Left cardiac atrium (tissue), 4 donors: ENCODE results near the gene PAX7. TPM values are rescaled to one million over a fixed set of nuclear protein-coding genes. Genes with fewer than 3 reads are reported as not detected.
"Not testable (repeated sequence)": the region's sequence is repeated elsewhere in the genome, so short reads cannot be mapped to it uniquely, and the experiment has no call there.

Experiments used
- ATAC-seq, 2 donors: fragments of 200-7000 bp; cut with Tn5 transposase; one replicate each; pipeline ENCODE4 v1.9.1; 2020; ENCODE audit warnings: mild to moderate bottlenecking in 2 of 2, moderate library complexity in 2 of 2
- DNase-seq: peaks from one replicate; pipeline ENCODE4 v3.0.0-alpha.2; 2020
- intact Hi-C, 2 donors: fragments of 100-400 bp; cut with DNase I; formaldehyde crosslinking; loops; one replicate each; pipeline versions ENCODE4 v1.14.1 to v1.15.1; 2022 to 2023
- total RNA-seq, 2 donors: library from RNA; stranded (reverse); fragmentation: NEBNext Ultra II Directional; extraction: Animal tissue kit (Norgen Biotek cat#: 25700); gene quantifications; one replicate each; pipeline ENCODE4 v1.2.1, GENCODE V29; 2021
- donor health status: DM: no; HTN: yes; CAD: no.
- donor health status: DM: no; HTN: yes; CAD: no; lungs with severe emphysema.
- donor health status: DM: yes; HTN: yes; CAD: no.
- donor health status: Dilated cardiomyopathy.

Gene PAX7
- total RNA-seq, 2 donors from 2014 or later: not detected

DNA sequence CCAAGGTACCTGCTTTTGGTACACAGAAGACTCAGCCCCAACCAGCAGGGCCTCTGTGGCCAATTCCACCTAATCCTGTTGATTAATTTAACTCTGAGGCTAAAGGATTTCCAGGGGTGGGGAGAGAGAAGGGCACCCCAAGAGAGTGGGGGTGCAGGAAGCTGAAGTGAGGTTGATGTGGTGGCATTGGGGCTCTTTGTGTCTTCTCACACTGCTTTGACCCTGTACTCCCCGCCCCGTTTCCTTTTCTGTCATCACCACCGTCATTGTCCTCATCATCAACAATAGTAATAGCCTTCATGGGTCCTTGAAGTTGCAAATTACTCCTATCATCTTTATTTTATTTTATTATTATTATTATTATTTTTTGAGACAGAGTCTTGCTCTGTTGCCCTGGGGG lies 55.9 kb downstream of the PAX7 start:
- ATAC-seq (no peak), DNase-seq (no peak)
- intact Hi-C loops: no loop called here

DNA sequence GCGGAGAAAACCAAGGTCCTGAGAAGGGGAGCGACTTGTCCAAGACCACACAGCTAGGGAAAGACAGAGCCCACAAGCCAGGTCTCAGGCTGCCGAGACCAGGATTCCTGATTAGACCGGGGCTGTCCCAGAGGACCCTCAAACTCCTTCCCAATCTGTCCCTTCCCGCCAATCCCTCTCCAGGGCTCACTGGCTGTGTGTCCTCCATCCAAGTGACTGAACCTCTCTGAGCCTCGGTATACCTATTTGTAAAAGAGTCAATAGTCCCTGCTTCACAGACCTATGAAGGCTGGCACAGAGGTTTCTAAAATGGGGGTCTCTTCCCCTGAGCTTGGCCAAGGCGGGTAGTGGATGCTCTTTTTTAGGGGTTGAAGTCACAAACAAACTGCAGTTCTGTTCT lies 56.6 kb downstream of the PAX7 start:
- intact Hi-C loops: no loop called here
- ATAC-seq: no peak

DNA sequence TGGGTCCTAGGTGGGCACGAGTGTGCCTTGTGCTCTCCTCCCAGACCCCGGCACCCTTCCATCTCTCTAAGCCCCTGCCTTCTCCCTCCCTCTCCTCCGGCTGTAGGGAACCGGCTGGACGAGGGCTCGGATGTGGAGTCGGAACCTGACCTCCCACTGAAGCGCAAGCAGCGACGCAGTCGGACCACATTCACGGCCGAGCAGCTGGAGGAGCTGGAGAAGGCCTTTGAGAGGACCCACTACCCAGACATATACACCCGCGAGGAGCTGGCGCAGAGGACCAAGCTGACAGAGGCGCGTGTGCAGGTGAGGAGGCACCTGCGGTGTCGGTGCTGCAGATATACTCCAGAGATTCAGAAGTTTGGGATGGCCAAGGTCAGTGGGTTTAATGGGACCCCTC lies 61.0 kb downstream of the PAX7 start:
- ATAC-seq (no peak), DNase-seq (no peak)
- intact Hi-C loops: no loop called here

More for the DNA sequence above, 56.6 kb downstream of the PAX7 start:
- no peak for DNase-seq

GRCh38 chr1:18693256-18694098 lies 62.8 kb downstream of the PAX7 start:
- intact Hi-C loops: no loop called here
- ATAC-seq: no peak
- no peak for DNase-seq

DNA sequence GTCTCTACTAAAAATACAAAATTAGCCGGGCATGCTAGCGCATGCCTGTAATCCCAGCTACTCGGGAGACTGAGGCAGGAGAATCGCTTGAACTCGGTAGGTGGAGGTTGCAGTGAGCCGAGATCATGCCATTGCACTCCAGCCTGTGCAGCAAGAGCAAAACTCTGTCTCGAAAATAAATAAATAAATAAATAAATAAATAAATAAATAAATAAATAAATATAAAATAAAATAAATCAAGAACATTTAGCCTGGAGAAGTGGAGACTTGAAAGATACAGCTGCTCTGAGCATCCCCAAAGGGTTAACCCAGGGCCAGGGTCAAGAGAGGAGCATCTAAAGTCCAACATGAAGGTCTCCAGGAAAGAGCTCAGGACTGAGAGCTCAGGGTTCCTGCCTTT lies 63.6 kb downstream of the PAX7 start:
- intact Hi-C loops, DNase-seq, ATAC-seq: not testable (repeated sequence)

GRCh38 chr1:18697541-18697940 lies 66.9 kb downstream of the PAX7 start:
- intact Hi-C loops: no loop called here
- DNase-seq (no peak), ATAC-seq (no peak)

GRCh38 chr1:18700530-18700929 lies 69.9 kb downstream of the PAX7 start:
- intact Hi-C loops: no loop called here
- ATAC-seq (no peak), DNase-seq (no peak)

GRCh38 chr1:18701183-18701582 lies 70.5 kb downstream of the PAX7 start:
- ATAC-seq (no peak), DNase-seq (no peak)
- intact Hi-C loops: no loop called here

DNA sequence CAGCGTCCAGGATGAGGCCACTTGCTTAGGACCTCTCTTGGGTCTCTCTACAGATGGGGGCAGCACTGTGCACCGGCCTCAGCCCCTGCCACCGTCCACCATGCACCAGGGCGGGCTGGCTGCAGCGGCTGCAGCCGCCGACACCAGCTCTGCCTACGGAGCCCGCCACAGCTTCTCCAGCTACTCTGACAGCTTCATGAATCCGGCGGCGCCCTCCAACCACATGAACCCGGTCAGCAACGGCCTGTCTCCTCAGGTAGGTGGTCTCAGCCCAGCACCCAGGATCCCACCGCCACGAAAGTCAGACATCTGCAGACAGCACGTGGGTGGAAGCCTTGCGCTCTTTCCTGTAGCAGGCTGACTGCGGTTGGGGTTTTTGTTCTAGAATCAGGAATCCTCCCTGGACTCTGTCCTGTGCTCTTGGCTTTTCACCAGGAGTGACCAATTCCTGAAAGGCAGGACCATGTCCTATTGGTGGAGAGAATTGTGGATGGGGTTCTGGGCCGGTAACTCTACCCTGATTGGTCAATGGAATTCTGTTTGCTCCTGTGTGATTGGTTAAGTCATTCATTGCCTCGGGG lies 72.5 kb downstream of the PAX7 start:
- intact Hi-C loops: no loop called here

GRCh38 chr1:18705811-18706210 lies 75.2 kb downstream of the PAX7 start:
- ATAC-seq (no peak), DNase-seq (no peak)
- intact Hi-C loops: no loop called here

More for the DNA sequence above, 72.5 kb downstream of the PAX7 start:
- peak in 1 of 2 donors; percentile 36 for ATAC-seq
- no peak for DNase-seq

DNA sequence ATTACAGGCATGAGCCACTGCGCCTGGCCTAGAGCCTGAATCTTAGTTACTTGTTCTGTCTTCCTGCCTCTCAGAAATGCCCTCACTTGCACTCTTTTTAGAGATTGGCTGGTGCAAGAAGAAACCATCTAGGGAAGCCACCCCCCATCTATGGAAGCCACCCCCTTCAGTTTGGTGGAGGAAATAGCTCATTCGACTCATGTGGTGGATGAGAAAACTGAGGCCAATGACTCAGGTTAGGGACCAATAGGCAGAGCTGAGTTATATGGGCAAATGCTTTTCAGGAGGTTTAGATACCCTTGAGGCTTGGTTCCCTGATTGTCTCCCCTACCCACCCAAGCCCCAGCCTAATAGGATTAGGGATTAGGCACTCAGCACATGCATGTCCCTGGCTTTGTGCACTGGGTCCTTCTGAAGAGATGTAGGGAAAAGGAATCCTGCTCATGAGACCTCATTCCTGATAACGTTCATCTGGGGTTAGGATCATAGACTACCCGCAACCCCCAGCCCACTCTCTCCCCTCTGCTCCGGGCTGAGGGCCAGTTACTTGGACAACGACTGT lies 77.1 kb downstream of the PAX7 start:
- no peak for DNase-seq
- intact Hi-C loops: no loop called here
- ATAC-seq: no peak

DNA sequence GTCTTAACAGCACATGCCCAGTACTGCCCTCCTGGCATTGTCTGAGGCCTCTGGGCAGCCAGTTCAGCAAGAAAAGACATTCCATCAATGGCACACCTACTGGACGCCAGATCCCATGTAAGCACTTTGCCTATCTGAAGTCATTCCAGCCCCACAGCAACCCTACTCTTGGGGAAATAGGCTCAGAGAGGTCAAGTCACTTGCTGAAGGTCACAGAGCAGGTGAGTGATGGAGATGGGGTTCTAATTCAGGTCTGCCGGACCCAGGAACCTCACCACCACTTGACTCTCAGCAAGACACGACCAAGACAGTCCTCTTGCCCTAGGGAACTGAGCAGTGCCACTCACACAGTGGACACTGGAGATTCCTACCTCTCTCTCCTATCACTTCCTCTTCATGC lies 79.4 kb downstream of the PAX7 start:
- ATAC-seq: no peak
- DNase-seq: no peak
- intact Hi-C loops: no loop called here

- intact Hi-C loops: no loop called here
- ATAC-seq (no peak), DNase-seq (no peak)
Measured at GRCh38 chr1:18711003-18711402, 80.4 kb downstream of the PAX7 start.

DNA sequence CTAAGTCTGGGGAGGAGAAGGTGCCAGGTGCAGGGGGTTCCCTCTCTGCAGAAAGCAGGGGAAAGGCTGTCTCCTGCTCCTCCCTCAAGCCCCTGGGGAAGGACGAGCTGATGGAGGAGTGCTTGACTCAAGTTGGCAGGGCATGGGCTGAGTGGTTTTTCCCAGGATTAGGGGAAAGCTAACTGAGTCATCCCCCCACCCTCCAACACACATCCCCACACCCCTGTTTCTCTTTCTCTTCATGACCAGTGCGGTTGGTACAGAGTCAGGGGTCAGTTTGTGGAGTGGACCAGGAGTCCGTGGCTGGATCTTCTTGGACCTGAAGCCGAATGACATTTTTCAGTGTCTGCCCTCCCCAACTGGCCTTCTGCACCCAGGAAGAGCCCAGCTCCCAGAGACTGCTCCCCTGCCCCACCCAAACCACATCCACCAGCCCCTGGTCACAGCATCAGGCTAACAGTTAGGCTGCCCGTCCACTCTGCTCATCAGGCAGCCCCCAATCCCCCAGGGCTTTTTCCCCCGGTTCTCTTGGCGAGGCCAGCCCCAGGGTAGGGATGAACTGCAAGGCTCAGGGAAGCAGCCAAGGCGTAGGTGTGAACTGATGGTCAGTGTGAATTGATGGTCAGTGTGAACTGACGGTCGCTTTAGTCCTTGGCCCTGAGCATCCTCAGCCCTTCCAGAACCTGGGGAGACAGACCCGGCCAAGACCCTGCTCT lies 81.0 kb downstream of the PAX7 start:
- intact Hi-C loops: no loop called here
- DNase-seq: no peak
- no peak for ATAC-seq

GRCh38 chr1:18712252-18712600 lies 81.6 kb downstream of the PAX7 start:
- no peak for ATAC-seq
- intact Hi-C loops: no loop called here
- no peak for DNase-seq

- intact Hi-C loops: no loop called here
- DNase-seq (no peak), ATAC-seq (no peak)
Measured at GRCh38 chr1:18714404-18715175, 83.9 kb downstream of the PAX7 start.

- intact Hi-C loops: no loop called here
- DNase-seq (no peak), ATAC-seq (no peak)
Measured at GRCh38 chr1:18716112-18716784, 85.6 kb downstream of the PAX7 start.

DNA sequence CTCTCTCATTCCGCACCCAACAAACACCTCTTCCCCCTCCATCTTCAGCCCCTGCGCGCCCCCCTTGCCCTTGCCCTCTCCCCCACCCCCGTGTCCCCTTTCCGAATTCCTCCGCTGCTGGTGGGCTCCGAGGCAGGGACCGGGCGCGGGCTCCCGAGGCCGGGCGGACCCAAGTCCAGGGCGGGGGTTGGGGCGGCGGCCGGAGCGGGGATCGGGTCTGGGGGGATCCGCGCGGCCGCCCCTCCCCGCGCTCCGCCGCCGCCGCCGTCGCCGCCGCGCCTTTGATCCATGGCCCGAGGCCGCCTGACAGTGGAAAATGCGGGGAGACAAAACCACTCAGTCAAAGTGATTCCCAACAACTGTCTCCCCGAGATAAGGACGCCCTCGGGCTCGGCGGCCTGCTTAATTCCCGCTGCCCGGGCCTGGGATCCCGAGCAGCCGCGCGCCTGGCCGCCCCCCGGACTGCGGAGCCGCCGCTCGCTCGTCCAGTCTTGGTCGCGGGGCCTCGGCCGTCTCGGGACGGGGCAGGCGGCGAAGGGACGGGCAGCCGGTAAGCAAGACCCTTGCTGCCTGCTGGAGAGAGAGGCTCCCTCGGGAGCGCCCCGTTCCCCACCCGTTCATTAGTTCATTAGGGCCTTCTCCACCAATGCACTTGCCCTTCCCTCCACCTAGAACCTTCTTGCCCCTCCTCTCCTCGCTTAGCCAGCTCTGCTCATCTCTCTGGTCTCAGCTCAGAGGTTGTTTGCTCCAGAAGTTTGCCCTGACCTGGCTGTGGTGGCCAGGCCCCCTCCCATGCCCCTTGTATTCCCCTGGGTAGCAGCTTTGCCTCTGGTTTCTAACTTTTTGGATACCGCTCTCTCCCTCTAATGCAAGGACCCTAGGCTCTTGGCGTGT lies 86.4 kb downstream of the PAX7 start:
- DNase-seq: no peak
- no peak for ATAC-seq
- intact Hi-C loops: no loop called here
